ENCODE data around the gene ATP2B1.
"Not testable (repeated sequence)": the region's sequence is repeated elsewhere in the genome, so short reads cannot be mapped to it uniquely, and the experiment has no call there.

The ATP2B1 gene

DNA sequence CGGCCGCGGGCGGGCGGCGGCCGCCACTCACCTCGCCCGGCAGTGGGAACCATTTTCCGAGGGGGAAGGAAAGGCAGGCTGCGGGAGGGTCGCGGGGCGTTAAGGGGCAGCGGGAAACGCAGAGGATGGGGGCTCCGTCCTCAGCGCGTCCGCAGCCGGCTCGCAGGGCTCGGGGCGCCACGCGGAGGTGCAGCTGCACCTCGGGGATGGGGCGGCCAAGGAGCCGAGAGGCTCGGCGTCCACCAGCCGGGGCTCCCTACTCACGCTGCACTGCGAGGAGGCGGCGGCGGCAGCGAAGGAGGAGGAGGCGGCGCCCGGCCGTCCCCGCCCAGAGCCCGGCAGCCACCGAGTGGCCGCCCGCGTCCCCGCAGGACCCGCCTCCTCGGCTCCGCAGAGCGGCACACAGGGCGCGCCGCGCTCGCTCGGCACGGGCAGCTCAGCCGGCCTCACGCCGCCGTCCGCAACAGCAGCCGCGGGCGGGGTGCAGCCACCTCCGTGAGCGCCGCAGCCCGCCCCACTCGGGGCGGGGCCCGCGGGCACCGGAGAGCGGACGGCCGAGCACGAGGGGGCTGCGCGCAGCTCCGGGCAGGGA is at the start of gene ATP2B1:
Gene ATP2B1 (minus strand): TSS at position 274 of the 592 bp plus-strand sequence. CDS start 52,952 bp downstream, outside the sequence.
- ATAC-seq: peak; percentile 71
- Mint-ChIP-seq H3K27me3 (peaks cover 2% of the 10 kb centered on the region), H3K27ac (peak within 1 kb of the TSS; percentile 86), H3K4me1 (peaks cover 48% of the 10 kb centered on the region), H3K4me3 (peak within 1 kb of the TSS; percentile 93), H3K9me3 (peaks cover 5% of the 10 kb centered on the region), H3K36me3 (ENCODE audit: low read depth) (no peaks in the 10 kb centered on the region)
- DNase-seq: peak; percentile 83

DNA sequence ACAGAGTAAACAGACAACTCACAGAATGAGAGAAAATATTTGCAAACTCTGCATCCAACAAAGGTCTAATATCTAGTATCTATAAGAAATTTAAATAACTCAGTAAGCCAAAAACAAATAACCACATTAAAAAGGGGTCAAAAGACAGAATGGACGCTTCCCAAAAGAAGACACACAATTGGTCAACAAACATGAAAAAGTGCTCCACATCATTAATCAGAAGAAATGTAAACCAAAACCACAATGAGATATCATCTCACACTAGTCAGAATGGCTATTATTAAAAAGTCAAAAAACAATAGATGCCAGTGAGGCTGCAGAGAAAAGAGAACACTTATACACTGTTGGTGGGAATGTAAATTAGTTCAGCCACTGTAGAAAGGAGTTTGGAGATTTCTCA is 49.3 kb upstream of the ATP2B1 start:
- DNase-seq; H3K4me3 Mint-ChIP-seq; H3K27ac Mint-ChIP-seq; H3K9me3 Mint-ChIP-seq; H3K36me3 Mint-ChIP-seq (ENCODE audit: low read depth); H3K27me3 Mint-ChIP-seq; ATAC-seq: not testable (repeated sequence)
- H3K4me1 Mint-ChIP-seq: peaks cover 39% of the 10 kb centered on the region

DNA sequence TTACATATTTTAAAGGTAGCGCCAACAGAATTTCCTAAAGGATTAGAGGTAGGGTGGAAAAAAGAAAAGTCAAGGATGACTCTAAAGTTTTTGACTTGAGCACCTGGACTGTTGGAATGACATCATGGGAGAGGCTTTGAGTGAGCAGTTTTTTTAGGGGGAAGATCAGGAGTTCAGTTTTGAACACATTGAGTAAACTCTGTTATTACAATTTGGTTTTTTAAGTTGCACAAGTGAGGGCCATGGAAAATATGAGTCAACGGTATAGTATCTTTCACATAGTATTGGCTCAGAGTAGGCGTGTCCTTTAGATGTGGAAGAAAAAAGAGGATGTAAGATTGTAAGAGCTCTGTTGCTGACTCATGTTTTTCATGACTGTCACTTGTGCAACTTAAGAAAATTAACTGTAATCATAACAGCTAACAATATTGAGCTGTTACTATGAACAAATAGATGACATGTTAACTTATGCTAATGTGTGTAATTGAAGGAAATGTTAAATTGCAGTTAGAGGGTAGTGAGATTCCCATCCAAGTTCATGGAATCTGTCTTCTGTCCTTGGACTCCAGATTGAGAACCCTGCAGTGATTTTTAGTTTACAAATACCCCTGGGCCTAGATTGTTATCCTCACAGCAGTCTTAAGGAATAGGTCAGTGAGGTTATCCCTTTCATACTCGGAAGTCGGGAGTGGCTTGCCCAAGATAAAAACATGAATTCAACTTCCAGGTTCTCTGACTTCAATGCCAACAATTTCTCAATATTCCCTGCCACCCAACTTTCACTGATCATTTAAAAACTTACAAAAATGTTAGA is 48.2 kb upstream of the ATP2B1 start:
- ATAC-seq: peak; percentile 87
- DNase-seq: no peak
- Mint-ChIP-seq H3K27ac (peak overlapping the region; percentile 90), H3K4me1 (peaks cover 39% of the 10 kb centered on the region), H3K9me3 (peaks cover 4% of the 10 kb centered on the region), H3K27me3 (peaks cover 4% of the 10 kb centered on the region), H3K36me3 (ENCODE audit: low read depth) (peaks cover 2% of the 10 kb centered on the region), H3K4me3 (peak overlapping the region; percentile 54)

DNA sequence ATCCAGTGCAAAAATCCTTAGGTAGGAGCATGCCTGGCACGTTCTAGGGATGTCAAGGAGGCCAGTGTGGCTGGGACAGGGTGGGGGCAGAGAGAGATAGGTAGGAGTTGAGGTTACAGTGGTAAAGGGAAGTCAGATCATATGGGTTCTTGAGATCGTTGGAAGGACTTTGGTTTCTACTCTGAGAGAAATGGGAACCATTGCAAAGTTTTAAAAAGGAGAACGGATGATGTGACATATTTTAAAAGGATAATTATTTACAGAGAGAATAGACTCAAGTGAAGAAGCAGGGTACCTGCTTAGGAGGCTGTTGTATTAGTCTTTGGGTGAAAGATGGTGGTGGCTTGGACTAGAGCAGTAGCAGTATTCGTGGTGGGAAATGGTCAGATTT is 47.6 kb upstream of the ATP2B1 start:
- H3K36me3 Mint-ChIP-seq (ENCODE audit: low read depth): peaks cover 2% of the 10 kb centered on the region
- H3K27ac Mint-ChIP-seq: peak overlapping the region; percentile 90
- H3K4me1 Mint-ChIP-seq: peaks cover 36% of the 10 kb centered on the region
- ATAC-seq (peak; percentile 4), DNase-seq (no peak)
- peaks cover 4% of the 10 kb centered on the region for H3K9me3 Mint-ChIP-seq
- peaks cover 4% of the 10 kb centered on the region for H3K27me3 Mint-ChIP-seq
- peak overlapping the region; percentile 54 for H3K4me3 Mint-ChIP-seq

DNA sequence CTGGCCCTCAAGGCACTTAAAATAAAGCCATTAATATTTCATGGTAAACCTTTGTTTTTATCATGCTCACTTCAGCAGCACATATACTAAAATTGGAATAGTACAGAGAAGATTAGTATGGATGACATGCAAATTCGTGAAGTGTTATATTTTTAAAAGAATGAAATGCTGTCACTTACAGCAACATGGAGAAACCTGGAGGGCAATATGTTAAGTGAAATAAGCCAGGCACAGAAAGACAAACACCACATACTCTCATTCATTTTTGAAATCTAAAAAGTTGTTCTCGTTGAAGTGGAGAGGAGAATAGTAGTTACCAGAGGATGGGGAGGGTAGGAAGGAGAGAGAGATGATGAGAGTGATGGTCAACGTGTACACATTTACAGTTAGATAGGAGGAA is 45.4 kb upstream of the ATP2B1 start:
- H3K9me3 Mint-ChIP-seq: peaks cover 4% of the 10 kb centered on the region
- H3K27me3 Mint-ChIP-seq: peaks cover 4% of the 10 kb centered on the region
- peaks cover 23% of the 10 kb centered on the region for H3K4me1 Mint-ChIP-seq
- H3K27ac Mint-ChIP-seq: no peak overlapping the region
- no peak for DNase-seq
- no peak for ATAC-seq
- H3K36me3 Mint-ChIP-seq (ENCODE audit: low read depth): peaks cover 4% of the 10 kb centered on the region
- H3K4me3 Mint-ChIP-seq: no peak overlapping the region

DNA sequence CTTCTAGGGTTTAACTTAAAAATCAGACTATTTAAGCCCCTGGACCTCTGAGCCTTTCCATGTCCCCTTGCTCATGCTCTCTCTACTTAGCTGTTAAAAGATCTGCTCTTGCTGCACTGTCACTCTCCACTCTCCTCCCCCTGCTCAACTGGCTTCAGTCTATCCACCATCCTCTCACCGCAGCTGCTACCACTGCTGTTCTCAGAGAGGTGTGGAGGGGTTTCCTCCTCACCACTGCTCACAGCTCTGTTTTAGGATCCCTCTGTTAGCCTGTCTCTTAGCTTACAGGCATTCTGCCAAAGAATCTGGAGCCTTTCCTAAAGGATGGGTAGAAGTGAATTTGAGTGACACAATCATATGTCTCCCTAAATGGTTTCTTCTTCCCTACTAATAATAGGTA is 43.7 kb upstream of the ATP2B1 start:
- Mint-ChIP-seq H3K27me3 (peaks cover 4% of the 10 kb centered on the region), H3K4me3 (no peak overlapping the region), H3K36me3 (ENCODE audit: low read depth) (peaks cover 4% of the 10 kb centered on the region), H3K27ac (peak overlapping the region; percentile 21), H3K4me1 (peaks cover 15% of the 10 kb centered on the region), H3K9me3 (peaks cover 4% of the 10 kb centered on the region)
- no peak for ATAC-seq
- no peak for DNase-seq

DNA sequence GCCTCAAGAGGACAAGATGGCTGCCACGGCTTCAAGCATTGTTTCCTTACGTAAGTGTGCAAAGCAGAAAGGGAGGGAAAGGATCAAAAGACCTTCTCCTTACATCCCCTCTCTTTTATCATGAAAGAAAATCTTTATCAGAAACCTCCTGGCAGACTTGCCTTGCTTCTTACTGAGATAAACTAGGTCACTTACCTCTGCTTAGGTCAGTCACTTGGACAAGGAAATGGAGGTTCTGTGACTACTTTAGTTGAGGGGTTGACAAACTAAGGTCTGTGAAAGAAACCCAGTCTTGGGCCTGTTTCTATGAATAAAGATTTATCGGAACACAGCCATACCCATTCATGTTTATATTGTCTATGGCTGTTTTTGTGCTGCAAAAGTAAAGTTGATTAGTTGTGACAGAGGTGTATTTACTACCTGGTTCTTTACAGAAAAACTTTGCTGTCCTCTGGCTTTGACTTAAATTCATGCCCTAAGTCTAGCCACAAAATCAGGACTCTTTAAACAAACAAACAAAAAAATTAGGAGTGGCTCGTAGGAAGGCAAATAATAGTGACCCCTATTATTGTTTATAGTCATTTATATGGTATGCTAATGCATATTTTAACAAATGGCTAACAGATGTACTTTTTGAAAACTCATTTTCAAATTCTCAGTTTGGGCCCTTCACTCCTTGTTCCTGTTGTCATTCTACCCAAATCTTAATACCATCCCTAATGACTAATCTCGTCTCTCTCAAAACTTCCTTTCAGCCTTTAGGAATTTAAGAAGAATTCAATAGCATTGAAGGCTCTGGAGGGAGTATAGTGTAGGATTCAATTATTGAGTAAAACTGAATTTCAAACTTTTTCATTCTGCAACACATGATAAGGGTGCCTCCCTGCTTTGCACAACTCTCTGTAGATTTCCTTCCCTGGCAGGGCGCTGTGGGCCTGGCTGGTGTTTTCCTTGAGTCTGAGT is 42.0 kb upstream of the ATP2B1 start:
- Mint-ChIP-seq H3K36me3 (ENCODE audit: low read depth) (peaks cover 2% of the 10 kb centered on the region), H3K27me3 (no peaks in the 10 kb centered on the region), H3K4me1 (no peaks in the 10 kb centered on the region), H3K4me3 (no peak overlapping the region), H3K27ac (no peak overlapping the region), H3K9me3 (no peaks in the 10 kb centered on the region)
- no peak for DNase-seq
- no peak for ATAC-seq

DNA sequence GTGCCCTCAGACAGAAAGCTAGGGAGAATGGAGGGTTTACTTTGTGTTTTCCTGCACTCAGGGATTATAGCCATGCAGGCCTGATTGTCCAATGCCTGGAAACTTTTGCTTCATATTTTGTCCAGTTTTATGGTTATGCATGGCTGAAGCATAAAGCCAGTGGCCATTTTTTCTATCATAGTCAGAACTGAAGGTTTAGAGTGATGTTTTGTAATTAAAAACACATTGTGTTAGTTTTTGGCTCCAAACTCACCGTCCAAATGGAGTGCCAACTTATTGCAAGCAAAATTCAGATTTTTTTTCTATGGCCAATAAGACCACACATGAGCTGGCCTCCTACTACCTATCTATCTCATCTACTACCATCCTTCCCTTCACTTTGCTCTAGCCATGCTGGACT is 40.2 kb upstream of the ATP2B1 start:
- Mint-ChIP-seq H3K27ac (no peak overlapping the region), H3K4me3 (no peak overlapping the region), H3K4me1 (no peaks in the 10 kb centered on the region), H3K36me3 (ENCODE audit: low read depth) (peaks cover 2% of the 10 kb centered on the region), H3K9me3 (no peaks in the 10 kb centered on the region), H3K27me3 (no peaks in the 10 kb centered on the region)
- no peak for DNase-seq
- no peak for ATAC-seq

DNA sequence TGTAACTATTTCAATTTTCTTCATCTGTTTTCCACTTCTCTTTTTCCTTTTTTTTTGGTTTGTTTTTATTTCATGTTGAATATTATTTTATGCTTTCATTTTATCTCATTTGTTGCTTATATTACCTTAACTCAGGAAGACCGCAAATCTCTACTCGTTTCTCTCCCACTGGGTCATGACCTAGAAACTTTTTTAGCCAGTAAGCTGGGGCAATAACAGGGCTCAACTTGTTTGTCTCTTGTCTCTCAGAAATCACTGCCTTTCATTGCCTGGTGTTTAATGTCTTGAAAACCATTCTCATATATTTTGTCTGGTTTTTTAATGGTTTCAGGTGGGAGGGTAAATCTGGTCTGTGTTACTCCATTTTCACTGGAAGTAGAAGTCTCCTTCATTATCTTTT is 36.6 kb upstream of the ATP2B1 start:
- Mint-ChIP-seq H3K27ac (no peak overlapping the region), H3K9me3 (peaks cover 21% of the 10 kb centered on the region), H3K4me3 (no peak overlapping the region)

DNA sequence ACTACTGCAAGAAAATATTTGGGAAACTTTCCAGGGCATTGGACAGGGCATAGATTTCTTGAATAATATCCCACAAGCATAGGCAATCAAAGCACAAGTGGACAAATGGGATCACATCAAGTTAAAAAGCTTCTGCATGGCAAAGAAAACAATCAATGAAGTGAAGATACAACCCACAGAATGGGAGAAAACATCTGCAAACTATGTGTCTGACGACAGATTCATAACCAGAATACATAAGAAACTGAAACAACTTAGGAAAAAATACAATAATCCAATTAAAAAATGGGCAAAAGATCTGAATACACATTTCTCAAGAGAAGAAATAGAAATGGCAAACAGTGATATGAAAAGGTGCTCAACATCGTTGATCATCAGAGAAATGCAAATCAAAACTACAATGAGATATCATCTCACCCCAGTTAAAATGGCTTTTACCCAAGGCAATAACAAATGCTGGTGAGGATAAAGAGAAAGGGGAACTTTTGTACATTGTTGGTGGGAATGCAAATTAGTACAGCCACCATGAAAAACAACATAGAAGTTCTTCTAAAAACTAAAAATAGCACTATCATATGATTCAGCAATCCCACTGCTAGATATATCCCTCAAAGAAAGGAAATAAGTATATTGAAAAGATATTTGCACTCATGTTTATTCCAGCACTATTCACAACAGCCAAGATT is 33.8 kb upstream of the ATP2B1 start:
- no peak for ATAC-seq
- peaks cover 6% of the 10 kb centered on the region for H3K4me1 Mint-ChIP-seq
- H3K27ac Mint-ChIP-seq: peak overlapping the region; percentile 6
- H3K27me3 Mint-ChIP-seq: no peaks in the 10 kb centered on the region
- H3K9me3 Mint-ChIP-seq: peaks cover 45% of the 10 kb centered on the region
- peaks cover 20% of the 10 kb centered on the region for H3K36me3 Mint-ChIP-seq (ENCODE audit: low read depth)
- no peak for DNase-seq
- no peak overlapping the region for H3K4me3 Mint-ChIP-seq

More for the DNA sequence above, 36.6 kb upstream of the ATP2B1 start:
- Mint-ChIP-seq H3K4me1 (peaks cover 6% of the 10 kb centered on the region), H3K36me3 (ENCODE audit: low read depth) (peaks cover 14% of the 10 kb centered on the region), H3K27me3 (no peaks in the 10 kb centered on the region)
- DNase-seq (no peak), ATAC-seq (no peak)

DNA sequence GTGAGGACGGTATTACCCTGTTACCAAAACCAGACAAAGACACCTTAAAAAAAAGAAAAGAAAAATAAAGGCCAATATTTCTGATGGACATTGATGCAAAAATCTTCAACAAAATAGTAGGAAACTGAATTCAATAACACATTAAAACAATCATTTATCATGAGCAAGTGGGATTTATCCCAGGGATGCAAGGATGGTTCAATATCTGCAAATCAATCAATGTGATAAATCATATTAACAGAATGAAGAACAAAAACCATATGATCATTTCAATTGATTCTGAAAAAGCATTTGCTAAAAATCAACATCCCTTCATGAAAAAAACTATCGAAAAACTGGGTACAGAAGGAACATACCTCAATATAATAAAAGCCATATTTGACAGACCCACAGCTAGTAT is 32.3 kb upstream of the ATP2B1 start:
- H3K36me3 Mint-ChIP-seq (ENCODE audit: low read depth): peaks cover 20% of the 10 kb centered on the region
- peaks cover 45% of the 10 kb centered on the region for H3K9me3 Mint-ChIP-seq
- no peak overlapping the region for H3K27ac Mint-ChIP-seq
- DNase-seq: no peak
- H3K4me3 Mint-ChIP-seq: no peak overlapping the region
- ATAC-seq: no peak
- no peaks in the 10 kb centered on the region for H3K27me3 Mint-ChIP-seq
- H3K4me1 Mint-ChIP-seq: peaks cover 6% of the 10 kb centered on the region

DNA sequence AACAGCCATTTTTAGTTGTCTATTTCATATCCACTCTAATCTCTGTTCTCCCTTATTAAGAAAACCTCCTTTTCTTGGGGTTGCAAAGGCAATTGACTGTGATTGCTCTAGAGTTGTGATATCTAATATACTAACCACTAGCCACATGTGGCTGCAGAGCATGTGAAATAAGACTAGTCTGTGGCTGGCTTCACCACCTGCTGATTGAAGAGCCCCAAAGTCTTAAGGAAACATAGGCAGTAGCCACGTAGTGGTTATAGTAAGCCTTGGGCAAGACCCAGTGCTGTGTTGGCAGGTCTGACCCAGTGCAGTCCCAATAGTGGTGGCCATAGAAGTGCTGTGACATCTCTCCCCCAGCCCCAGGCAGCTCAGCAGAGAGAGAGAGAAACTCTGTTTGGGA is 28.4 kb upstream of the ATP2B1 start:
- Mint-ChIP-seq H3K27me3 (no peaks in the 10 kb centered on the region), H3K4me1 (peaks cover 7% of the 10 kb centered on the region), H3K36me3 (ENCODE audit: low read depth) (peaks cover 25% of the 10 kb centered on the region), H3K9me3 (peaks cover 52% of the 10 kb centered on the region), H3K4me3 (no peak overlapping the region), H3K27ac (no peak overlapping the region)
- ATAC-seq (no peak), DNase-seq (no peak)

DNA sequence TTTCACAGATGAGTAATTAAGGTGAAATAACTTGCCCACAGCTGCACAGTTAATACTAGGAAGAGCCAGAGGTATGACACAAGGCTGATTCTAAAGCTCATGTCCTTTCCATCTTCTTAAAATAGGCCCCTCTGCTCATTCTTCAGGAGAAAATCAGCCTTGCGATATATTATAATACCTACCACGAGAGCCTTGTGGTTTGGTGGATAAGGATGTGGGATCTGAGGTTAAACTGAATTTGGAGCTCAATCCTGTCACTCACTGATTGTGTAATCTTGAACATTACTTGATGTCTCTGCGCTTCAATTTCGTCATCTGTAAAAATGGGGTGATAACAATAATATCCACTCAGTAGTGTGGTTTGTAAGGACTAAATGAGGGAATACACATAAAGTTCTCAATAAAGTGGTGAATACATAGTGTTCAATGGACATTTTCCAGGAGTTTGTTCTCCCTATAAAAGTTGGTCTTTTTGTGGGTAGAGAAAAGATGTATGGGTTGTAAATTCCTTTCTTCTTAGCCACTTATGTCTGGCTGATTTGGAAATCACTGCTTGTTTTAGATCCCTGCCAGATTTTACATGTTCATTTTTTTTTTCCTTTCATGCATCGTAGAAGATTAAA is 25.1 kb upstream of the ATP2B1 start:
- Mint-ChIP-seq H3K4me1 (peaks cover 11% of the 10 kb centered on the region), H3K36me3 (ENCODE audit: low read depth) (peaks cover 7% of the 10 kb centered on the region), H3K4me3 (no peak overlapping the region), H3K9me3 (peaks cover 22% of the 10 kb centered on the region), H3K27ac (no peak overlapping the region), H3K27me3 (no peaks in the 10 kb centered on the region)
- no peak for DNase-seq
- ATAC-seq: peak; percentile 36

DNA sequence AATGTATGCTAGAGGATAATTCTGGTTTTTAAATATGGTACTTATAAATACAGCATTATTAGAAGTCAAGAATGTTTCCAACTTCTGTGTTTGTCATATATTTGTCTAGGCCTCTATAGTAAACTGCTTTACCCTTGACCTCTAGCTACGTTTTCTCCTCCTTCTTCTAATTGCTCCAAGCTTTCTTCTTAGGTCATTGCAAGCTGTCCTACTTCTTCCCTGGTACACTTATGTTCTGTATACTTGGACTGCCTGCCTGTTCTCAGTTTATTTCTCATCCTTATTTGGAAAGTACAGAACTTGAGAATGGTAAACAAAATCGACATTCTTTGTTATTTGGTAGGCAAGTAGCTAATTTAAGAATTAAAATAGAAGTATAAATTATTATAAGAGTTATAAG is 23.9 kb upstream of the ATP2B1 start:
- peaks cover 13% of the 10 kb centered on the region for H3K9me3 Mint-ChIP-seq
- H3K36me3 Mint-ChIP-seq (ENCODE audit: low read depth): peaks cover 7% of the 10 kb centered on the region
- ATAC-seq (no peak), DNase-seq (no peak)
- no peak overlapping the region for H3K27ac Mint-ChIP-seq
- no peak overlapping the region for H3K4me3 Mint-ChIP-seq
- H3K27me3 Mint-ChIP-seq: no peaks in the 10 kb centered on the region
- H3K4me1 Mint-ChIP-seq: peaks cover 11% of the 10 kb centered on the region
